HG03039 (cell line): Measurements from ENCODE around the gene ACVR1.
"Not testable (repeated sequence)": the region's sequence is repeated elsewhere in the genome, so short reads cannot be mapped to it uniquely, and the experiment has no call there.

ENCODE experiments used
- ATAC-seq: cut with Tn5 transposase; IDR thresholded peaks from one replicate; pipeline ENCODE4 v1.9.1; 2021; ENCODE audit warnings: mild to moderate bottlenecking, moderate library complexity; ENCODE audit not compliant: unreplicated experiment

Gene ACVR1

GRCh38 chr2:157726946-157727345 lies 149.2 kb downstream of the ACVR1 start:
- no peak for ATAC-seq

- no peak for ATAC-seq
Measured at GRCh38 chr2:157725846-157726245, 150.3 kb downstream of the ACVR1 start.

GRCh38 chr2:157722580-157723234 lies 153.4 kb downstream of the ACVR1 start:
- ATAC-seq: no peak

GRCh38 chr2:157720504-157720903 lies 155.6 kb downstream of the ACVR1 start:
- ATAC-seq: no peak

- ATAC-seq: not testable (repeated sequence)
Measured at GRCh38 chr2:157704653-157705052, 171.5 kb downstream of the ACVR1 start.

- ATAC-seq: not testable (repeated sequence)
Measured at GRCh38 chr2:157704148-157704547, 172.0 kb downstream of the ACVR1 start.

- no peak for ATAC-seq
Measured at GRCh38 chr2:157699806-157700205, 176.3 kb downstream of the ACVR1 start.

- ATAC-seq: no peak
Measured at GRCh38 chr2:157699009-157699408, 177.1 kb downstream of the ACVR1 start.

GRCh38 chr2:157698430-157698829 lies 177.7 kb downstream of the ACVR1 start:
- no peak for ATAC-seq

- no peak for ATAC-seq
Measured at GRCh38 chr2:157696036-157696435, 180.1 kb downstream of the ACVR1 start.

- ATAC-seq: no peak
Measured at GRCh38 chr2:157692768-157693167, 183.4 kb downstream of the ACVR1 start.

GRCh38 chr2:157691695-157692094 lies 184.4 kb downstream of the ACVR1 start:
- no peak for ATAC-seq

GRCh38 chr2:157691131-157691530 lies 185.0 kb downstream of the ACVR1 start:
- ATAC-seq: no peak
